ENCODE data around the gene ERN2.

The ERN2 gene

GRCh38 chr16:23682181-23682580 is 30.8 kb downstream of the ERN2 start:
- DNase-seq = peak; percentile 39

DNA sequence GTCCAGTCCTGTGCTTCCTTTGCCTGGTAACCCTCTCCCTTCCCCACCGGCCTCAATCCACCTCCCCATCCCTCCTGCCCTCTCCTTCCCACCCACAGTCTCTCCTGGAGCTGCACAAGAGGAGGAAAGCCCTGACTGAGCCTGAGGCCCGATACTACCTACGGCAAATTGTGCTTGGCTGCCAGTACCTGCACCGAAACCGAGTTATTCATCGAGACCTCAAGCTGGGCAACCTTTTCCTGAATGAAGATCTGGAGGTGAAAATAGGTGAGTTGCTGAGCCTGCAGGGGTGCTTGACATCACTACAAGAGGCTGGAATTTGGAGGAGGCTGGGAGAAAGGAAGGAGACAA is 33.1 kb downstream of the ERN2 start:
- DNase-seq = no peak

DNA sequence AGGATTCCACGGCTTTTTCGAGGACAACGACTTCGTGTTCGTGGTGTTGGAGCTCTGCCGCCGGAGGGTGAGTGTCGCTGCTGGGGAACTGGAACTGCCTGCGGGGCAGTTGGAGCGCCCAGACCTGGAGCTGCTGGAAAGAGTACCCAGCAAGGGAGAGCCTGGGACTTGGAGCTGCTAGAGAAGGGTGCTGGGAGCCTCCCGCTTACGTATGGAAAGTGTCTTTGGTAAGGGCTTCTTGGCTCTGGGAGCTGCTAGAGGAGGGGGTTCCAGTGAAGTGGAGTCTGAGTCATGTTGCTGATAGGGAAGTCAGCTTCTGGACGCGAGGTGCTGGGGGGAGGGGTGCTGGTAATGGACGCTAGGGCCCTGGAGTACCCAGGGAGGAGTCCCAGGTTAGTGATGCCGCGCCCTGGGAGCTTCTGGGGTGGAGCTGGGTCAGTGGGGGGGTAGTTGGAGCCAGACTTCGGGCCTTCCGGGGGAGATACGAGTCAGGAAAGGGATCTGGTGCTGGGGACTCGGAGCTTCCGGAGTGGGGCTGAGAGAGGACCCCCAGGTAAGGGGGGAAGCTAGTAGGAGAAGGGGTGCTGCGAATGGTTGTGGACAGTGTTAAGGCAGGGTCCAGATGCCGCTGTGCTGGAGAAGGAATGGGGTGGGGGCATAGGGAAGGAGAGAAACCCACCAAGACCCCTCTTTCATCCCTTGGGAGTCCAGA is 33.6 kb downstream of the ERN2 start:
- DNase-seq = peak; percentile 29

DNA sequence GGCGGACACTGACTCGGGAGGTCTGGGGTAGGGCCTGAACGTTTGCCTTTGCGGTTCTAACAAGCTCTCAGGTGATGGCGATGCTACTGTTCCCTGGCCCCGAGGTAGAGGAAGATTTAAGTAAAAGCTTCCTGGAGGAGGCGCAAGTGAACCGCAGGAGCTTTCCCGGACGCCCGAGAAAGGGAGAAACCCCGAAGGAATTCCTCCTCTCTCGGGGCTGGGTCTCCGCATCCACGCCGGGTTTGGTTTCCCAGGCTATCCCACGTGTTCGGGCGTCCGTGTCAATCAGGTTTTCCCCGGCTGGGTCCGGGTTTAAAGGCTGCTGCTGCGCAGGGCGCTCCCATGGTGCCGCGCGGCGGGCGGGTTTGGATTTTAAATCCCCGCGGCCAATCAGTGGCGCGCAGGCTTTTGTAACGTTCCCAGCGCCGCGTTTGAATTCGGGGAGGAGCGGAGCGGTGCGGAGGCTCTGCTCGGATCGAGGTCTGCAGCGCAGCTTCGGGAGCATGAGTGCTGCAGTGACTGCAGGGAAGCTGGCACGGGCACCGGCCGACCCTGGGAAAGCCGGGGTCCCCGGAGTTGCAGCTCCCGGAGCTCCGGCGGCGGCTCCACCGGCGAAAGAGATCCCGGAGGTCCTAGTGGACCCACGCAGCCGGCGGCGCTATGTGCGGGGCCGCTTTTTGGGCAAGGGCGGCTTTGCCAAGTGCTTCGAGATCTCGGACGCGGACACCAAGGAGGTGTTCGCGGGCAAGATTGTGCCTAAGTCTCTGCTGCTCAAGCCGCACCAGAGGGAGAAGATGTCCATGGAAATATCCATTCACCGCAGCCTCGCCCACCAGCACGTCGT is 34.4 kb downstream of the ERN2 start, which contains the start of gene PLK1:
TSS of gene PLK1 (plus strand) at position 460 of the 844 bp plus-strand sequence. CDS start at position 504, 44 bp downstream.
- peak; percentile 82 for DNase-seq

DNA sequence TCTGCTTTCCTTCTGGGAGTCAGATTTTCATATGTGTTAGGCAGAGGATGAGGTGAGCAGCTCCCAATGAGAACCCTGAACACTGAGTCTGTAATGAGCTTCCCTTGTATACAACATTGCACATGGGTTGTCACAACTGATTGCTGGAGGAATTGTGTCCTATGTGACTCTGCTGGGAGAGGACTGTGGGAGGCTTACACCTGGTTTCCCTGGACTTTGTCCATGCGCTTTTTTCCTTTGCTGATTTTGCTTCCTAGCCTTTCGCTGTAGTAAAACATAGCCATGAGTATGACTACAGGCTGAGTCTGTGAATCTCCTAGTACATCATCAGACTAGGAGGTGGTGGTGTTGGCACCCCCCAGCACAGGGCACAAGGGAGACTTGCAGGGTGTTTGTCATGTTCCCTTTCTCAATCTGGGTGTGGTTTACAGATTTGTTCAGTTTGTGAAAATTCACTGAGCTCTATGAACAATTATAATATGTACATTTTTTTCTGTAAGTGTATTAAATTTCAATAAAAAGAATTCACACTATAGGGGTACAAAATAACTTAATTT is 36.0 kb downstream of the ERN2 start:
- DNase-seq = no peak

- no peak for DNase-seq
Measured at GRCh38 chr16:23673971-23674614, 38.9 kb downstream of the ERN2 start.

- no peak for DNase-seq
Measured at GRCh38 chr16:23670137-23670776, 42.8 kb downstream of the ERN2 start.

- no peak for DNase-seq
Measured at GRCh38 chr16:23668873-23669272, 44.1 kb downstream of the ERN2 start.

GRCh38 chr16:23668225-23668624 is 44.8 kb downstream of the ERN2 start:
- no peak for DNase-seq

DNA sequence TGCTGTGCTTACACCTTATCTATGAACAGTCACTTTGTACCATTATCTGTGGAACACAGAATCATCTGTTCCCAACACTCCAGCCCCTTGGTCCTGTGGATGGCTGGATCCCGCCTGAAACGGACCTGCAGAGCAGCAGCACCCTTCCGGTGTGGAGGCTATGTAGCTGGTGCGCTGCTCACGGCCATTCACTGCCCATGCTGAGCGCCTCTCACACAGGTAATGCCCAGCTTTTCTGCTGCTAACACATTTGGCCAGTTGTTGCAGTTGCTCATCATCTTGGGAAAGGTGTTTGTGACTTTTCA is 45.7 kb downstream of the ERN2 start:
- DNase-seq = no peak

DNA sequence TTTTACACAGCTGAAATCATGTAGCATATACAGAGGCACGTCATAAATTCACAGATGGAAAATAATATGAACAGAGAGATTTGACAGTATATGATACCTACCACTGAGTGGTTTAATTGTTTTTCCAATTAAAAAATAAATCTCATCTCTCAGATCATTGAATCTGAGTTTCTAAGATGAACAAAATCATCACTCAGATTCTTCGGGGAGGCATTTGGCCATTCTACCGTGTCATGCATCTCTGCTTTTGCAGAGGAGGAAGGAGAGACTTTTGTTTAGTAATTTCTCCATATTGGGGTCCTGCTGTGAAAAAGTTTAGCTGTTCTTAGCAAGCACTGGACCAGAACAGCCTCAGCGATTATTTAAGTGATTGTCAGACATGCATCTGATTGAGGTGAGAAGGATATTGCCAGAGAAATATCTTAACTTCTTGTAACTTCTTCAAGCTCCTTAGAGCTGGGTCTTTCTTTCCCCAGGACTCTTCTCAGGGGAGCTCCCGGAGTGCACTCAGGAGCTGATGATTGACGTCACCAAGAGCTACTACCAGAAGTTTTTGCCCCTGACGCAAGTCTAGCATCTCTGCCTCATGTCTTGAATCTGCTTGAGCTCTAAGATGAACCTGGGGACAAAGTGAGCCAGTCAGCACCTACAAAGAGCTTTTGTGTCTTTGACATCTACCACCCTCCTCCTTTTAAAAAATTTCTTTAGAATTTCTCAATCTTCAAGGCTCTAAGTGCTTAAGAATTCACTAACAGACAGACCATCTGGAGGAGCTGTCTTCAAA is 46.3 kb downstream of the ERN2 start:
- DNase-seq = no peak

DNA sequence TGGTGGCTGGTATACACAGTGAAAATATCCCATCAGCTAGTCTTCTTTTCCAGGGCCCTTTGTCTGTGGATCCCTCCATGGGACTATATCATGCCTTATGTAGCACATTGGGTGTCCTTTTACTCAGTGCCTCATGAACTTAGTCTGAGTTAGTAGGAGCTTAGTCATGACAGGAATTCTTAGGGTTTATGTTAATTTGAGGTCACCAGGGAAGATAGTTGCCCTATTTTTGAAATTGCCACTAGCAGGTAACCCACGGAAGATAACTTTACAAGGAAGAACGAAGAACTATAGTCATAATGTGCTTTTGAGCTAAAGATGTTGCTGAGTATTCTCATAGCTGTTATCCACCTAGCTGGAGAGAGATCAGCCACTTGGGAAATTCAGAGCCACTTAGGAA is 49.1 kb downstream of the ERN2 start:
- DNase-seq = no peak

DNA sequence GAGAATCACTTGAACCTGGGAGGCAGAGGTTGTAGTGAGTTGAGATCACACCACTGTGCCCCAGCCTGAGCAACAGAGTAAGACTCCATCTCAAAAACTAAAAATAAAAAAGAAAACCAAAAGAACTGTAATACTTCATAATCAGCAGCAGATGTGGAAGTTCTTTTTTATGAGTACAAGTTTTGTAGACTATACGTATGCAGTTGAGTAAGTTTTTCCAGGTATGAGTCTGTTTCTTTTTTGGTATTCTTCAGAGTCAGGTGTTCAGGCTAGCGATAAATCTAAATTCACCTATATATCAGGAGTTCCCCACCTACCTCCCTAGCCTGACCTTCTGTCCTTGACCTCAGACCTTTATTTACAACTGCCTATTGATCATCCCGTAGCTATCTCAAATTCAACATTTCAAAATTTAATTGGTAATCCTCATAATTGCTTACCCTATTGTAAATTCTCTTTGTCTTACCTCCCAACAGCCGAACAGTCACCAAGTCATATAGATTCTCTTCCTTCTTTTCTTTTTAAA is 61.0 kb downstream of the ERN2 start:
- DNase-seq = no peak

DNA sequence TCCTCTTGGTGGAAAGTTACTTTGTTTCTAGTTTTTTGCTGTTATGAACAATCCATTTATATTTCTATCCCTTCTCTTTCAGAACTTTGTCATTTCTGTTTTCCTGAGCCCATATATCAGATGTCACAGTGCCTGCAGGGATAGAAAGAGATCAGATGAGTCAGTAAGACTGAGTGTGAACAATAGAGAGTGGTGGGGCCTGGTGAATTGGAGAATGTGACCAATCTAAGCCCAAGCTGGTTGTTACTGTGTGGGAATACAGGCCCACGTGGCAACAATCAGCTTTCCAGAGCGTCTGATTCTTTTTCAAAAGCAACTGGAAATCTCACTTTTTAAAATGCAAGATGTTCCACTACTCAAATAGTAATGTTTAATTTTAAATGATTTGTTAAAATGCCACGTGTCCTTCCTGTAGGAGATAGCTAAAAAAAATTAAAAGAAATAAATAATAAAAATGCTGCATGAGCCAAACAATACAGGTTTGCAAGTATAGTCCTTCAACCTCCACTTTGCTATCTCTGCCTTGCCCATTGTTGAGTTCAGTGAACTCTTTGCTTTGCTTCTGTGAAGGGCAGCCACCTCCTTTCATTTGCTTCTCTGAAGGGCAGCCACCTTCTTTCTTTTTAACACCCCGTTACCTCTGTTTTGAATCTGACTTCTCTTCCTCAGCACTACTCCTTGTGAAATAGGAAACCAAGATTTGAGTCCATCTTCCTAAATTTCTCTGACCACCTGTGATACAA is 62.2 kb downstream of the ERN2 start:
- no peak for DNase-seq

GRCh38 chr16:23642246-23642774 is 70.7 kb downstream of the ERN2 start:
- no peak for DNase-seq

GRCh38 chr16:23640931-23641765 is 71.9 kb downstream of the ERN2 start, which contains the start of the genes DCTN5 and PALB2:
TSS of gene DCTN5 (plus strand) at chr16:23641466. CDS start at chr16:23641543, 77 bp downstream.
TSS of gene PALB2 (minus strand) at chr16:23641310. CDS start at chr16:23641157, 153 bp downstream.
- peak; percentile 98 for DNase-seq

GRCh38 chr16:23640615-23640930 is 72.4 kb downstream of the ERN2 start:
- no peak for DNase-seq
